Measurements from ENCODE around the gene ATP6V0A1.
"Not testable (repeated sequence)": the region's sequence is repeated elsewhere in the genome, so short reads cannot be mapped to it uniquely, and the experiment has no call there.

ATP6V0A1 gene

DNA sequence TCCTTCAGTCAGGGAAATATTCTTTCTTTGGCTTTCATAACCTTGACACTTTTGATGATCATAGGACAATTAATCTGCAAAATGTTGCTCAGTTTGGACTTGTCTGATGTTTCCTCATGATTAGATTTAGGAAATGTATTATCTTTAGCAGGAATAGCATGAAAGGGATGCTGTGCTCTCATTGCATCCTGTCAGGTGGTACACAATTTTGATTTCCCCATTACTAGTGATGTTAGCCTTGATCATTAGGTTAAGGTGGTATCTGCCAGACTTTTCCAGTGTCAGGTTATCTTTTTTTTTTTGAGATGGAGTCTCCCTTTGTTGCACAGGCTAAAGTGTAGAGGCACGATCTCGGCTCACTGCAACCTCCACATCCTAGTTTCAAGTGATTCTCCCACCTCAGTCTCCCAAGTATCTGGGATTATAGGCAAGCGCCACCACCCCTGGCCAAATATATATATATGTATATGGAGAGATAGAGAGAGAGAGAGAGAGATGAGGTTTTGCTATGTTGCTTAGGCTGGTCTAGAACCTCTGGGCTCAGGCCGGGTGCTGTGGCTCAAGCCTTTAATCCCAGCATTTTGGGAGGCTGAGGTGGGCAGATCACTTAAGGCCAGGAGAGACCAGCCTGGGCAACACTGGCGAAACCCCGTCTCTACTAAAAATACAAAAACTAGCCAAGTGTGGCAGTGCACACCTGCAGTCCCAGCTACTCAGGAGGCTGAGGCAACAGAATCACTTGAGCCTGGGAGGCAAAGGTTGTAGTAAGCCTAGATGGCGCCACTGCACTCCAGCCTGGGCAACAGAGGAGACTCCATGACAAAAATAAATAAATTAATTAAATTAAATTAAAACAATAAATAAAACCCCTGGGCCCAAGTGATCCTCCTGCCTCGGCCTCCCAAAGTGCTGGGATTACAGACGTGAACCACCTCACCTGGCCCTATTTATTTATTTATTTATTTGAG, 19.8 kb upstream of the ATP6V0A1 start:
- no peak for DNase-seq

DNA sequence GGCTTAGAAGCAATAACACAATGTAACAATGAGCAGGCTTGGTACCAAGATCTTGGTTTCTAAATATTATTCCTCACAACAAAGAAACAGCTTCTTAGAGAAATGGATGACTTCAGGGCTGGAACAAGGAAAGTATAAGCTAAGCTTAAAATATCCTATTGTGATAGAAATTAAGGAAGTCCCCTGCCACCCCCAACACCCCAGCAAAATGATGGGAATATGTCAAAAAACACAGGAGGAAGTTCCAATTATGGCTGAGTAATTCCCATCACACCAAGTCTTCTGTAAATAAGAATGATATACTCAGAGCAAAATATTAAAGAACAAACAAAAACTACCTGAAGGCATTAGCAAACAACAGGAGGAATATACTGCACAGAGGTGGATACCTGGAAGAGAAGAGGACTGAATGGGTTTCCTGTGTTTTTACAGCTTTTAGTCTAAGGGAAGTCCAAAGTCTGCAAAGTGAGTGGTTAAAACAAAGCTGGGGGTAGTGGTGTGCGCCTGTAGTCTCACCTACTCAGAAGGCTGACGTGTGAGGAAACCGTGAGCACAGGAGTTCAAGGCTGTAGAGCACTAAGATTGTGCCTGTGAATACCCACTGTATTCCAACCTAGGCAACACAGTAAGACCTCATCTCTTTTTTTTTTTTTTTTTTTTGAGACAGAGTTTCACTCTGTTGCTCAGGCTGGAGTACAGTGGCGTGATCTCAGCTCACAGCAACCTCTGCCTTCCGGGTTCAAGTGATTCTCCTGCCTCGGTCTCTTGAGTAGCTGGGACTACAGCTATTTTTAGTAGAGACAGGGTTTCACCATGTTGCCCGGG, 17.1 kb upstream of the ATP6V0A1 start:
- no peak for DNase-seq

DNA sequence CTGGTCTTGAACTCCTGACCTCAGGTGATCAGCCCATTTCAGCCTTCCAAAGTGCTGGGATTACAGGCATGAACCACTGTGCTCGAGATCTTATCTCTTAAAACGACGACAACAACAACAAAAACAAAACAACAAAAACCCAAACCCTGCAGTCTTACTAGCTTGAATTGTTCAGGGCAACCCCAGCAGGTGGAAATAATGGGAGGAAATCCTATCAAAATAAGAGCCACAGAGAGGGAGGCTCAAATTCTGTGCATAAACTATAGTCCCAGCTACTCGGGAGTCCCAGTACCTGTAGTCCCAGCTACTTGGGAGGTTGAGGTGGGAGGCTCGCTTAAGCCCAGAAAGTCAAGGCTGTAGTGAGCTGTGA, 16.5 kb upstream of the ATP6V0A1 start:
- no peak for DNase-seq

DNA sequence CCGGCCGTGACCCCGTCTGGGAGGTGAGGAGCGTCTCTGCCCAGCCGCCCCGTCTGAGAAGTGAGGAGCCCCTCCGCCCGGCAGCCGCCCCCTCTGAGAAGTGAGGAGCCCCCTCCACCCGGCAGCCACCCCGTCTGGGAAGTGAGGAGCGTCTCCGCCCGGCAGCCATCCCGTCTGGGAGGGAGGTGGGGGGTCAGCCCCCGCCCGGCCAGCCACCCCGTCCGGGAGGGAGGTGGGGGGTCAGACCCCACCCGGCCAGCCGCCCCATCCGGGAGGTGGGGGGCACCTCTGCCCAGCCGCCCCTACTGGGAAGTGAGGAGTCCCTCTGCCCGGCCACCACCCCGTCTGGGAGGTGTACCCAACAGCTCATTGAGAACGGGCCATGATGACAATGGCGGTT, 9.5 kb upstream of the ATP6V0A1 start:
- not testable (repeated sequence) for DNase-seq

DNA sequence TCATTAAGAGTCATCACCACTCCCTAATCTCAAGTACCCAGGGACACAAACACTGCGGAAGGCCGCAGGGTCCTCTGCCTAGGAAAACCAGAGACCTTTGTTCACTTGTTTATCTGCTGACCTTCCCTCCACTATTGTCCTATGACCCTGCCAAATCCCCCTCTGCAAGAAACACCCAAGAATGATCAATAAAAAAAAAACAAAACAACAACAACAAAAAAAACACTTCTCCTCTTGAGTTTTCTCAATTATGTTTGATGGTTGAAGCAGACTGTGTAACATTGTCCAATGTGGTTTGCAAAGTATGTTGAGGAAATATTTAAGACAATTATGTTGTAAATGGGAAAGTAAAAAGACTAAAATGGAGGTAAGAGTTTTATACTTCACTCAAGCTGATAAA, 8.8 kb upstream of the ATP6V0A1 start:
- DNase-seq, result not testable (repeated sequence)

DNA sequence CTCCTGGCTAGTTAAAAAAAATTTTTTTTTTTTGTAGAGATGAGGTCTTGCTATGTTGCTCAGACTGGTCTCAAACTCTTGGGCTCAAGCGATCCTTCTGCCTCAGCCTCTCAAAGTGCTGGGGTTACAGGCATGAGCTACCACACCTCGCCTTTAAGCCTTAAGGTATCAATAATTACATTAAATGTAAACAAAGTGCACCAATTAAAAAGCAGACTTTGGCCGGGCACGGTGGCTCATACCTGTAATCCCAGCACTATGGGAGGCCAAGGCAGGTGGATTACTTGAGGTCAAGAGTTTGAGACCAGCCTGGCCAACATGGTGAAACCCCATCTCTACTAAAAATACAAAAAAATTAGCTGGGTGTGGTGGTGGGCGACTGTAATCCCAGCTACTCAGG, 7.4 kb upstream of the ATP6V0A1 start:
- DNase-seq, result not testable (repeated sequence)

DNA sequence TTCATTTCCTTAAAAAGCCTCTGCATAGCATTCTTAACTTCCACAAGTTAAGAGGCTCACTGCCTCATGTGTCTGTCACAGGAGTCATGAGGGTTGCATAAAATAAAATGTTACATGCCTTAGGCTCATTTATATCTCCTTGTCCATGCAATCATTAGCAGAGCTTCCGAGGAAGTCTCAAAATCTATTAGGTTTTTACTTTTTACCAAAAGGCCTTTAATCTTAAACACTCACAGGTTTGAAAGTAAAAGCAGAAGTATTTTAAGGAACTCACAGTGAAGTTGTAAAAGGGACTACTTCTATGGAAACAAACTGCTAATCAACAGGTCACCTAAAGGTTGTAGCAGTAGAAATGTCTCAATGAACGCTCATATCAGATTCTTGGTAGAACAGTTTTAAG, 5.2 kb upstream of the ATP6V0A1 start:
- no peak for DNase-seq

DNA sequence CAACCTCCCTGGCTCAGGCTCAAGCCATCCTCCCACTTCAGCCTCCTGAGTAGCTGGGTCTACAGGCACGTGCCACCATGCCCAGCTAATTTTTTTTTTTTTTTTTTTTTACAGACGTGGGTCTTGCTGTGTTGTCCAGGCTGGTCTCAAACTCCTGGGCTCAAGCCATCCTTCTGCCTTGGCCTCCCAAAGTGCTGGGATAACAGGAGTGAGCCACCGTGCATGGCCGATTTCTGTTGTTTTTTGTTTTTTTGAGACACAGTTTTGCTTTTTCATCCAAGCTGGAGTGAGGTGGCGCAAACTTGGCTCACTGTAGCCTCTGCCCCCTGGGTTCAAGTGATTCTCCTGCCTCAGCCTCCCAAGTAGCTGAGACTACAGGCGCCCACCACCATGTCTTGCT, 3.7 kb upstream of the ATP6V0A1 start:
- not testable (repeated sequence) for DNase-seq

DNA sequence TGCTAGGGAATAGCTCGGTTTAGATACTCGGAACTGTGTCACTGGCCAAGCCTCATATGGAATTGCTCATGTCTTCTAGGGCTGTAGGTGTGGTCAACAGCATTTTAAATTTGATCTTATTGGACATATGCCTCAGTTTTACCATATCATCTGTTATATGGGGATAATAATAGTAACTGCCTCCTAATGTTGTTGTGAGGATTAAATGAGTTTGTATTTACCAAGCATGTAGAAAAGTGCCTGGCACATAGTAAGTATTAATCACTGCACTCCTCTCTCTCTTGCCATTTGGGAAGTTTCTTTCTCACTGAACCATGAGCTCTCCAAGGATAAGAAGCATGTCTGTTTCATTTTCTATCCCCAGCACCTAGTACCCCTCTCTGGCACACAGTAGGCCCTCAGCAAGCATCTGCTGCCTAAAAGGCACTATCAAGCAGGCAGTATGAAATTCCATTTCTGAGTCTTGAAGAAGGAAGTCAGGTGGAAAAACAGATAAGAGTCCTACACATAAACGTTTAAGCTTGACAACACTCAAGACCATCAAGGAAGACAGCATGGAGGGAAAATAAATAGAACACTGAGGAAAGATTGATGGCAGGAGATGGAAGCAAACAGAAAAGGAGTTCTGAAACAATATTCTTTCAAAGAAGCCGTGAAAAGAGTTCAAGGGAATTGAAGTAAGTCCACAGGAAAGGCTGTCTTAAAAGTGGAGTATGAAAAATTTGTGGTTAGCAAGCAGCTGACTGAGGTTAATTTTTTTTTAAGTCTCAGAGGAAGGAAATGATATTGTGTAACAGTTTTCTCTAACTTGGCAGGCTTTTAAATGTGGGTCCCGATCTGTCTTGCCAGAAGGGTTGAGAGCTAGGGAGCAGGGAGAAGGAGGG, 2.2 kb upstream of the ATP6V0A1 start:
- DNase-seq, result no peak

DNA sequence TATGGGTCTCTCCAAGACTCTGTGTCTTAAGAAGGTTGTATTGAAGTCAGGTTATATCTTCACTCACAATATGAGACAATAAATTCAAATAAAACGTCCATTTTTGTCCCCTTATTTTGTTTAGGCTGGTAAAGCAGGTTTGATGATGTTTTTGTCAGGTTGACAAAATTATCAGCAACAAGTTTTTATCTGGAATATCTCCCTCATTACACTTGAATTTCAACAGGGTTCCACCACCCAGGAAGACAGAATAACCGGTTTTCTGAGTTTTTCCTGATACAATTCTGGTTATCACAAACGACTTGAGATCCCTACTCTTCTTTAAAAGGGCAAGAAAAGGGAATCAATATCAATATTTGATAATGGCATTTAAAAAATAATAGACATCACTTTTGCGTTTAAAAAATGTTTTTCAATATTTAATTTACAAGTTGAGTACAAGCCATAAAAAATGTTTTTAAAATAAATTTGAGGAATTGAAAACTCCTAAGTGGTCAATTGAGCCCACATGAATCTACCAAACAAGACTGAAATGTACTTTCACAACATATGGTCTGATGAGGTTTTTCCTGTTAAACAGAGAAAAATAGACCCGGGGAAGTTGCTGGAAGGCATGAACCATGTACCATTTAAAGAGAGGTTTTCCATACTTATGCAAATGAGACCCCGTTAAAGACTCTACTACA, 1.4 kb upstream of the ATP6V0A1 start:
- no peak for DNase-seq

DNA sequence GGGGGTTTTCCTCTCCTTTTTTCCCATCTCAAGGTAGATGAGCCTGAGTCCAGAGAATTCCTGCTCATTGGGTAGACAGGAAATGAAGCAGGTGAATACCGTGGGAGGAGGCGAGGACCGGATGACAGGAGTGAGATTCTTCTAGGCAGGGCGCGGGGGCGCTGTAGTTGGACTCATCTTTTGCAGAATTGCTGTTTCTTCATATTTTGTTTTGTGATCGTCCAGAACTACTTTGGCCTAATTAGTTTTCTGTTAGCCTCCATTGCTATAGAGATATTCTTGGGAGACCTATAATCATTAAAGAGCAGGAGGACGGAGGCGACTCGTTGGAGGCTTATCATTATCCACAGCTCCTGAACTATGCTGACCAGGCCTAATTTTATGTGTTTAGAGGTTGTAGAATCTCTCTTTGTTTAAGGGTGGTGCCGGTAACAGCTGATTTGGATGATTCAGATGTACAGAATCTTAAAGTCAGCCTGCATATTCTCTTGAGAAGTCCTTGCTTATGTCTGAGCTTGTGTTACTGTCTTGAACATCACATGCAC, 650 bp downstream of the ATP6V0A1 start:
- DNase-seq, result no peak

DNA sequence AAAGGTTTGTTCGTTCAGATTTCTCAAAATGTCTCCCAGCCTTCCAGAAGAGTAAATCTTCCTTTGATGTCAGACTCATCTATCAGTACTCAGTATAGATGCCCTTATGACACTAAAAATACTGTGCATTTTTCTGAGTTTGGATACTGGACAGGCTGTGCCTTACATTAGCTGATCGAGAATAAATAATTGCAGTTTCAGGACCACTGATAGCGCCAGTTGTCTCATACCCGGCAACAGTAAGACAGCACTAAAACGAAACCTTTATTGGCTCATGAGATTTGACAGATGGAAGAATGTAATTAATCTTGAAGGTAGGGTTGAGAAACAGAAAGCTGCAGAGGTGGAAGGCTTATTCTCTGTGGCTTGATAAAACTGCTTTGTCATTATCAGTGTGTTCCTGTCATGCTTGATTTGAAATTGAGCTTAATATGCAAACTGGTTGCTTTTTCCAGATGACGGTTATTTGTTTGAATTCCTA, 1.2 kb downstream of the ATP6V0A1 start:
- no peak for DNase-seq

DNA sequence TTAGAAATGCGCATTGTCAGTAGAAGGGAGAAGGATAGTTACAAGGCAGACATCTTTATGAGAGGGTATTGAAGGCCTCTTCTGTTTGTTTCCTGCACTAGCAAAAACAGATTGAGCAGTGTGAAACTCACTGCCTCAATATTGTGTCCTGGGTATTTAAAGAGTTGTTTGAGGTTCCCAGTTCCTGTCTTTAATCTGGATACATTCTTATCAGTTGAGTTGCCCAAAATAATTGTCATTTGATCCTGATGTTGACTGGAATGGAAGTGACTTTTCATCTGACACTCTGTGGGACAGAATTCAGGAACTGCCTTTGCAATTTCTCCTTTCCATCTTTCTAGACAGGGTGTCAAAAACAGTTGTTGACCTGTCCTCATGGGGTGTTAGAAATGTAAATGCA, 1.7 kb downstream of the ATP6V0A1 start:
- no peak for DNase-seq

DNA sequence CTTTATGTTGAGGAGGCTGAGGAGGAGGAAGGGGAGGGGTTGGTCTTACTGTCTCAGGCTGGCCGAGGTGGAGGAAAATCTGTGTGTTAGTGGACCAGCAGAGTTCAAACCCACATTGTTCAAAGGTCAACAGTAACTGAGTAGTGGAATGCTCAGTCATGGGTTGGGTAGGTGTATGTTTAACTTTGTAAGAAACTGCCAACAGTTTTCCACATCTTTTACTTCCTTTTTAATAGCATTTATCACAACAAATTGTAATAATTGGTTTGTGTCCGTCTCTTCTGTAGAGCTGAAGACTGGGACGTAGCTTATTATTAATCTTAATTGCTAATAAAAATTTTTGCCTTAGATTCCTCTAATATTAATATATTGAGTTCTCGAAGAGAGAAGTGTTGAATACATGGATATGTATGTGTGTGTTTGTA, 5.3 kb downstream of the ATP6V0A1 start:
- DNase-seq, result no peak

DNA sequence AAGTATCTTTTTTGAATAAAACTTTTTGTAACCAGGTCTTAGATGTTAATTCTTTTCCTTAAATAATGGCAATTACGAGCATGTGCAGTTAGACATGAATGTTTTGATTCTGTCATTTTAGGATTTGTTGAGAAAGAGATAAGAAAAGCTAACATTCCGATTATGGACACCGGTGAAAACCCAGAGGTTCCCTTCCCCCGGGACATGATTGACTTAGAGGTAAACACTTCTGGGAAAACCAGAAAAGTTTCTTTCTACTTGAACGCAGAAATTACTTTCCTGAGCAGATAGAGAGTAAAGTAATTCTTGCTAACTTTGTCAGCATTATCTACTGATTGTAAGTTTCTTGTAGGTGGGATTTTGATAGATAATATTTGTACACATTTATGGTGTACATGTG, 9.2 kb downstream of the ATP6V0A1 start:
- DNase-seq, result no peak

DNA sequence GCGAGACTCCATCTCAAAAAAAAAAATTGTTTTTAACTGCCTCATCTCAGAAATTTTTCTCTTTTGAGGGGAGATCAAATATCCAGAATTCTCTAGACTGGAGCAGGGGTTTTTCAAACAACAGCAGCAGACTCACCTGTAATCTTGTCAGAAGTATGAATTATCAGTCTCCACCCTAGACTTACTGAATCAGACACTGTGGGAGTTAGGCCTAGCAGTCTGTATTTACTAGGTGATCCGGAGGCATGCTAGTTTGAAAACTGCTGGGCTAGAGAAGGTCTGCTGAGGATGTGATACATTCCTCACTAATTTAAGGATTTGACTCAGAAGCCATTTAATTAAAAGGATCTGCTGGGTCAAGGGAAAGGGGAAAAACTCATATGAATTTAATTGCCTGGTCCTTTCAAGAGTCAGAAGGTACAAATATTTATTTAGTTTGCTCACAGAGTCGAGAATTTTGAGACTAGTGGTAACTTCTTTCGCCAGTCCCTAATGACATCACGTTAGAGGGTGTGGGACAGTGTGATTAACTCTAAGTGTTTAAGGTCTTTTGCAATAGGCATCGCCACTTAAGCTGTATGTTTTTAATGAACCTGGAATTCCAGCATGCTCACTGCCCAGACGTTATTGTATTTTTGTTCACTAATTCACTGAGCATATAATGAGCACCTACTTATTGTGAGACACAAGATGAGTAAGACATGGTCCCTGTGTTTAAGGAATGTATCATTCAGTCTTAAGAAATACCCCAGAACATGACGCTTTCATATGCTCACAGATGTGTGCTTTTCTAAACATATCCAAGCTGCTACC, 14.2 kb downstream of the ATP6V0A1 start:
- no peak for DNase-seq

DNA sequence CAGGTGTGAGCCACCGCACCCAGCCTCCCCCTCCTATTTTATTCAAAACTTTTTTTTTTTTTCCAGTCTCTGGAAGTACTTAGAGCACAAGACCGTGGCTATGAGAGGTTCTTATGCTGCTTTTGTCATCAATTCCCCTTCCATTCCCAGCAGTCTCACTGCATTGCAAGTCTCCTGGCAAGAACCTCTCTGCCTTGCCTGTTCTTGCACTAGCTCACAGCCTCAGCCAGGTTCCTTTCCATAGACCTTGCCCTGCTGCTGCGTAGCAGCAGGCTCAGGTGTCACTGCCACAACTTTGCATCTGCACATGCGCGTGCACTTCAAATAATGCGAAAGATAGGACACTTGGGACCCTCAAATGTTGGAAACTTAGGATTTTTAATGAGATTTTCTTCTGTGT, 15.6 kb downstream of the ATP6V0A1 start:
- DNase-seq, result no peak

DNA sequence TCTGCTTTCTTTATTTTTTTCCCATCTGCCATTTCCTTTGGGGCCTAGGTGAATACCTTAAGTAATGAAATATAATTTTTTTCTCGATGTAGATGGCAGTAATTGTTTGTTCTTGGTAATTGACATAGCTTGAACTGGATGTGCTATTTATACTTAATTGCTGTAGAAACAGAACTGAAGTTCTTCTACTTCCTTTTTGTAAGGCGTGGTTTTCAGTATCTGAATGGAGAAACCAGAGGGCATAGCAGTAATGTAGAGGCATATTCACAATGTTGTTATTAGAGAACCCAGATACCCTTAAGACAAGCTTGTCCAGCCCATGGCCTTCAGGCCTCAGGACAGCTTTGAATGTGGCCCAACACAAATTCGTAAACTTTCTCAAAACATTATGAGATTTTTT, 16.4 kb downstream of the ATP6V0A1 start:
- no peak for DNase-seq

DNA sequence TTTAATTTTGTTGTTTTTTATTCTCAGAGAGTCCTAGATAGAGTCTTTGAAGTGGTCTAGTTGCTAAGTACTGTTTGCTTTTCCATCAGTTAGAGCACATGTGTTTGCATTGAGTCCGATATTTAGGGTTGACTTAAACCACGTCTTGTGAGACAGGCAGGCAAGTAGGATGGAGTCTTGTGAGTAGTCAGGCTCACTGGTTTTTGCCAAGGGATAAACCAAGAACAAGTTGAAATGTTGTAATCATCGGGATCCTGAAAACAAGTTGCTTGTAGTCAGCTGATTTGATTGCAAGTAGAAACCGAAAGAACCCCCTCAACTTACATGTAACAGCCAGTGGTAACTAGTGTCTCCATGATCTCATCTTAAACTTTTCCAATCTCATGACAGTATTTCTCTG, 17.2 kb downstream of the ATP6V0A1 start:
- DNase-seq, result no peak

DNA sequence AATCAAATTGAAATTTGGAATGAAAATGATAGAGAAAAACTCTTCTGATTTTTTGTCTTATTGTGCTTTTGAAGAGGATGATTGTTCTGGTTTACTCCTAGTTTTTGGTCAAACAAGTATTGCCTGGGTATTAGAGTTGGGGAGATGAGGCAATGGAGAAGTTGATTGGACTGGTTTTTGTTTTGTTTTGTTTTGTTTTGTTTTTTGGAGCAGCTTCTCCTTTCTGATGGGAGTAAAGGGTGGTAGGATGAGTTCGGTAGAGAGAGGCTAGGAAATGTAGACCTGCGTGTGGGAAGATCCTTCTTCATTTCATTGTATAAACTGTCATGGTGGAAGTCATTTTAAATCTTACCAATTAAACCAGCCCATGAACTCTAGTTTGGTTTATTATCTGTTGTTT, 17.7 kb downstream of the ATP6V0A1 start:
- DNase-seq, result no peak

DNA sequence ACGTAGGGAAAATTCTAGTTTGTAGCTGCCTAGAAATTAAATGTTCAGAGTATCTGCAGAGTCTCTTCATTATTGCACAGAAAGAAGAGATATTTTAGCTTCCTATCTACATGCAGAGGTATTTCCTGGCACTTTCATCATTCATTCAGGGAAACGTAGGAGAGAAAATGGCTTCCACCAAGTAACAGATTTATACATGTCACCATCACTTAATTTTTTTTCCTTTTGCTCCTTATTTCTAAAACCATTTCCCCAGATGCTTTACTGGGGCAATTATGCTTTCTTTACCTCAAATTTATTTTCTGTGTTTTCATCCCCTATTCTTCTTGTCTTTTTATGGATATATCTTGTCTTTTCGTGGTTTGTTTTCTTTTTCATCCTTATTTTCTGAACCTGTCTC, 18.5 kb downstream of the ATP6V0A1 start:
- DNase-seq, result no peak
